BJ (cell line): ENCODE results near the gene EFNB2. TPM values are rescaled to one million over a fixed set of nuclear protein-coding genes. Genes with fewer than 3 reads are reported as not detected.

Experiments
- CTCF ChIA-PET: fragments of 350-600 bp; formaldehyde crosslinking; extraction: SDS; loops from one replicate; lab custom pipeline; 2021; ENCODE audit warnings: antibody characterized with exemption, inconsistent platforms; lab: Yijun Ruan, JAX
- POLR2A ChIA-PET: fragments of 300-600 bp; sonication (Branson Sonifier 250); formaldehyde crosslinking; extraction: SDS; loops from one replicate; lab custom pipeline; 2021; ENCODE audit warnings: antibody characterized with exemption; lab: Charles Lee
- DNase-seq: peaks from one replicate; pipeline ENCODE4 v3.0.0-alpha.2; 2011; ENCODE audit warnings: low read depth
- H3K27me3 ChIP-seq: 2 replicates; pipeline ENCODE4 v1.6.0; 2011; ENCODE audit warnings: low read length; ENCODE audit not compliant: control insufficient read depth, insufficient read depth
- H3K36me3 ChIP-seq: 2 replicates; pipeline ENCODE4 v1.5.1; 2011; ENCODE audit warnings: low read length; ENCODE audit not compliant: control insufficient read depth, insufficient read depth
- H3K4me3 ChIP-seq: 2 replicates; pipeline ENCODE4 v1.5.1; 2011; ENCODE audit warnings: low read depth, mild to moderate bottlenecking, control low read depth, low read length
- polyA plus RNA-seq: library from polyadenylated mRNA; depleted of rRNA; stranded (reverse); fragments of >200 nt; gene quantifications from 2 replicates; pipeline ENCODE4 v1.2.3, GENCODE V29; 2011
- TF ChIP-seq, protein P1 (sequence below): IDR thresholded peaks from 2 replicates; pipeline ENCODE4 v1.5.1; 2011; ENCODE audit warnings: low read depth, mild to moderate bottlenecking, control low read depth, inconsistent platforms, low read length, moderate library complexity; ENCODE audit not compliant: insufficient read depth

The EFNB2 gene
- polyA plus RNA-seq, 1 experiment: 19.4 TPM

GRCh38 chr13:106492588-106493475 lies 42.6 kb downstream of the EFNB2 start:
- ChIA-PET POLR2A (no interaction called here), CTCF (no interaction called here)
- DNase-seq: no peak
- no peaks in the 10 kb centered on the region for H3K27me3 ChIP-seq
- TF ChIP-seq, protein P1, sequence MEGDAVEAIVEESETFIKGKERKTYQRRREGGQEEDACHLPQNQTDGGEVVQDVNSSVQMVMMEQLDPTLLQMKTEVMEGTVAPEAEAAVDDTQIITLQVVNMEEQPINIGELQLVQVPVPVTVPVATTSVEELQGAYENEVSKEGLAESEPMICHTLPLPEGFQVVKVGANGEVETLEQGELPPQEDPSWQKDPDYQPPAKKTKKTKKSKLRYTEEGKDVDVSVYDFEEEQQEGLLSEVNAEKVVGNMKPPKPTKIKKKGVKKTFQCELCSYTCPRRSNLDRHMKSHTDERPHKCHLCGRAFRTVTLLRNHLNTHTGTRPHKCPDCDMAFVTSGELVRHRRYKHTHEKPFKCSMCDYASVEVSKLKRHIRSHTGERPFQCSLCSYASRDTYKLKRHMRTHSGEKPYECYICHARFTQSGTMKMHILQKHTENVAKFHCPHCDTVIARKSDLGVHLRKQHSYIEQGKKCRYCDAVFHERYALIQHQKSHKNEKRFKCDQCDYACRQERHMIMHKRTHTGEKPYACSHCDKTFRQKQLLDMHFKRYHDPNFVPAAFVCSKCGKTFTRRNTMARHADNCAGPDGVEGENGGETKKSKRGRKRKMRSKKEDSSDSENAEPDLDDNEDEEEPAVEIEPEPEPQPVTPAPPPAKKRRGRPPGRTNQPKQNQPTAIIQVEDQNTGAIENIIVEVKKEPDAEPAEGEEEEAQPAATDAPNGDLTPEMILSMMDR: no peak
- H3K36me3 ChIP-seq: peaks cover 17% of the 10 kb centered on the region
- no peak overlapping the region for H3K4me3 ChIP-seq

- POLR2A ChIA-PET: no interaction called here
- DNase-seq: no peak
- CTCF ChIA-PET: no interaction called here
- TF ChIP-seq, protein P1: no peak
- peaks cover 17% of the 10 kb centered on the region for H3K36me3 ChIP-seq
- H3K4me3 ChIP-seq: no peak overlapping the region
- no peaks in the 10 kb centered on the region for H3K27me3 ChIP-seq
Observed at GRCh38 chr13:106491928-106492587, 43.4 kb downstream of the EFNB2 start.

GRCh38 chr13:106491463-106491862 lies 44.0 kb downstream of the EFNB2 start:
- POLR2A ChIA-PET: no interaction called here
- TF ChIP-seq, protein P1: no peak
- CTCF ChIA-PET: no interaction called here
- no peaks in the 10 kb centered on the region for H3K27me3 ChIP-seq
- no peak overlapping the region for H3K4me3 ChIP-seq
- peaks cover 17% of the 10 kb centered on the region for H3K36me3 ChIP-seq
- no peak for DNase-seq

GRCh38 chr13:106490569-106491321 lies 44.7 kb downstream of the EFNB2 start:
- Histone ChIP-seq H3K27me3 (no peaks in the 10 kb centered on the region), H3K4me3 (no peak overlapping the region), H3K36me3 (peaks cover 17% of the 10 kb centered on the region)
- no peak for DNase-seq
- POLR2A ChIA-PET: no interaction called here
- TF ChIP-seq, protein P1: no peak
- CTCF ChIA-PET: no interaction called here
